Measurements from ENCODE around the gene GPRIN1. TPM values are rescaled to one million over a fixed set of nuclear protein-coding genes. Genes with fewer than 3 reads are reported as not detected.
A peak's percentile ranks its signal among the peaks of the same experiment; 100 is the strongest.

The GPRIN1 gene
- total and polyA plus RNA-seq, 8 donors, result 0.23 to 3.2 (median 0.58) TPM

GRCh38 chr5:176647030-176647842, 37.3 kb upstream of the GPRIN1 start, which contains the start of gene TSPAN17:
TSPAN17 (plus strand) TSS chr5:176647484; CDS start chr5:176647616, 132 bp downstream.
- H3K4me3 ChIP-seq, result peak within 1 kb of the TSS; percentile 55 to 74 (median 56)
- TF ChIP-seq, protein P1, sequence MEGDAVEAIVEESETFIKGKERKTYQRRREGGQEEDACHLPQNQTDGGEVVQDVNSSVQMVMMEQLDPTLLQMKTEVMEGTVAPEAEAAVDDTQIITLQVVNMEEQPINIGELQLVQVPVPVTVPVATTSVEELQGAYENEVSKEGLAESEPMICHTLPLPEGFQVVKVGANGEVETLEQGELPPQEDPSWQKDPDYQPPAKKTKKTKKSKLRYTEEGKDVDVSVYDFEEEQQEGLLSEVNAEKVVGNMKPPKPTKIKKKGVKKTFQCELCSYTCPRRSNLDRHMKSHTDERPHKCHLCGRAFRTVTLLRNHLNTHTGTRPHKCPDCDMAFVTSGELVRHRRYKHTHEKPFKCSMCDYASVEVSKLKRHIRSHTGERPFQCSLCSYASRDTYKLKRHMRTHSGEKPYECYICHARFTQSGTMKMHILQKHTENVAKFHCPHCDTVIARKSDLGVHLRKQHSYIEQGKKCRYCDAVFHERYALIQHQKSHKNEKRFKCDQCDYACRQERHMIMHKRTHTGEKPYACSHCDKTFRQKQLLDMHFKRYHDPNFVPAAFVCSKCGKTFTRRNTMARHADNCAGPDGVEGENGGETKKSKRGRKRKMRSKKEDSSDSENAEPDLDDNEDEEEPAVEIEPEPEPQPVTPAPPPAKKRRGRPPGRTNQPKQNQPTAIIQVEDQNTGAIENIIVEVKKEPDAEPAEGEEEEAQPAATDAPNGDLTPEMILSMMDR (IDR thresholded peaks at IDR 0.05), result no peak
- no peaks in the 10 kb centered on the region for H3K27me3 ChIP-seq
- no peaks in the 10 kb centered on the region for H3K9me3 ChIP-seq
- DNase-seq (peak; percentile 100), FAIRE-seq (peak; percentile 84), ATAC-seq (peak; percentile 95 to 98 (median 96))
- peaks cover 0 to 6% (median 3%) of the 10 kb centered on the region in 3 donors for H3K4me1 ChIP-seq
- H3K36me3 ChIP-seq, result no peaks in the 10 kb centered on the region
- peak within 1 kb of the TSS; percentile 42 to 60 (median 54) for H3K27ac ChIP-seq
- 0% methylated on average over 51 to 63 of the region's 63 CpGs for WGBS, 2 donors
- intact Hi-C loops (cut with DNase I), result no loop called here

- Histone ChIP-seq H3K27ac (peak overlapping the region; percentile 23 to 50 (median 38)), H3K36me3 (no peaks in the 10 kb centered on the region), H3K4me3 (peak overlapping the region in 3 of 4 donors; percentile 11 to 74 (median 56)), H3K27me3 (no peaks in the 10 kb centered on the region), H3K9me3 (no peaks in the 10 kb centered on the region), H3K4me1 (peaks cover 0 to 6% (median 3%) of the 10 kb centered on the region in 3 donors)
- TF ChIP-seq, protein P1 (IDR thresholded peaks at IDR 0.05), result no peak
- DNase-seq (no peak), ATAC-seq (peak in 1 of 4 donors; percentile 12), FAIRE-seq (no peak)
- 28 to 36% methylated on average over 11 of the region's 11 CpGs for WGBS, 2 donors
- intact Hi-C loops (cut with DNase I), result no loop called here
Observed at GRCh38 chr5:176646707-176647029, 36.7 kb upstream of the GPRIN1 start.

DNA sequence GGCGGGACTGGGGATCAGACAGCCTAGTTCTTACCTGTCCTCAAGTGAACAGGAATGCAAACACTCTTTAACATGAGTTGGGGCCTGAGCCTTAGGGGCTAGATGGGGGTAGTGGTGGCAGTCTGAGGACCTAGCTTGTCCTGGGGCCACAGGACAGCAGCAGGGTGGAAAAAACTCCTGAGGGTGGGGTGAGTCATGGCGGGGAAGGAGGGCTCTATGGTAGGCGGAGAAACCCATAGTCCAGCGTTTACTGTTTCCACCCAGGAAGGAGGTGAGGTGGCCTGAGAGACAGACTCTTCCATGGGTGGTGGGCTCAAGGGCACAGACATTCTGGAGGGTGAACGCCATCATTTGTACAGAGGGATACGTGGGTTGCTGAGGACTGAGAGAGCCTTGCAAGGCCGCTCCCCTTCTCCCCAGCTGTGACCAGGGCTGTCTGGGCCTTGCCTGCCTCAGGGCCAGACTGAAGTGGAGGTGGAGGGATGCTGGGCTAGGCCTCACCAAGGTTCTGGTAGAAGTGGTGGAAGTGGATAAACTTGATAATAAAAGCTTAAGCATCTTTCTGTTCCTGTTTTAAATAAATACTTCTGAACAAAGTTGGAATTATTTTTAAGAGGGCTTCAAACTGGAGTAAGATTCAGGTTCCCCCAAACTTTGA, 36.2 kb upstream of the GPRIN1 start:
- 94 to 97% methylated on average over 7 of the region's 7 CpGs for WGBS, 2 donors
- no peaks in the 10 kb centered on the region for H3K27me3 ChIP-seq
- peak overlapping the region in 1 of 4 donors; percentile 74 for H3K4me3 ChIP-seq
- FAIRE-seq, result no peak
- H3K27ac ChIP-seq, result peak overlapping the region in 2 of 4 donors; percentile 23 to 50
- peaks cover 0 to 6% (median 3%) of the 10 kb centered on the region in 3 donors for H3K4me1 ChIP-seq
- TF ChIP-seq, protein P1 (IDR thresholded peaks at IDR 0.05), result no peak
- intact Hi-C loops (cut with DNase I), result no loop called here
- no peak for ATAC-seq
- no peaks in the 10 kb centered on the region for H3K9me3 ChIP-seq
- no peaks in the 10 kb centered on the region for H3K36me3 ChIP-seq
- DNase-seq, result peak in 1 of 6 donors; percentile 55

DNA sequence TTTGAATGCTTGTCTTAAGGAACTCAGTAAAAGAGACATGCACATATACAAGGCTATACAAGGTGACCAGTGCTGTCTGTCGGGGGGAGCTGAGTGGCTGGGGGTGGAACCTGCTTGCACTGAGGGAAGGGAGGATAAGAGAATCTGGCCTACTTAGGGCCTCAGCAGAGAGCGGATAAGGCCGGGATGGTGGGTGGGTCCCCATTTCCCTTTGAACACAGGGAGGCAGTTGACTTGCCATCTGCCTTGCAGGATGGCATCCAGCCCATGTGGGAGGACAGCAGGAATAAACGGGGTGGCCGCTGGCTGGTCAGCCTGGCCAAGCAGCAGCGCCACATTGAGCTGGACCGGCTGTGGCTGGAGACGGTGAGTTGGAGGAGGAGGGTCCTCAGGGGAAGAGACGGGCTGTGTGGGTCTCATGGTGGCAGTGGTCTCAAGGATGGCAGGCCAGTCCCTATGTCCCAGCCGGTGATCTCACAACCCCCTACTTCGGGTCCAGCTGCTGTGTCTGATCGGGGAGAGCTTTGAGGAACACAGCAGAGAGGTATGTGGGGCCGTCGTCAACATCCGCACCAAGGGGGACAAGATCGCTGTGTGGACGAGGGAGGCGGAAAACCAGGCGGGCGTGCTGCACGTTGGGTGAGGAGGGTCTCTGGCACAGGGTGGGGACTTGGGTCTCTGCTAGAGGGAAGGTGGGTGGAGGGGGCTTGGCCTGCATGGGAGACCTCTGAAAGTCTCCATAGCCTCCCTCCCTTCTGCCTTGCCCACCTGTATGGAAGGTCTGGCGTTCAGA, 35.1 kb upstream of the GPRIN1 start:
- Histone ChIP-seq H3K4me1 (peaks cover 0 to 6% (median 3%) of the 10 kb centered on the region in 3 donors), H3K27ac (no peak overlapping the region), H3K9me3 (no peaks in the 10 kb centered on the region), H3K27me3 (no peaks in the 10 kb centered on the region), H3K36me3 (no peaks in the 10 kb centered on the region), H3K4me3 (no peak overlapping the region)
- FAIRE-seq (no peak), ATAC-seq (no peak), DNase-seq (peak in 1 of 6 donors; percentile 74)
- WGBS, 2 donors, result 87 to 89% methylated on average over 22 of the region's 22 CpGs
- TF ChIP-seq, protein P1 (IDR thresholded peaks at IDR 0.05), result no peak
- intact Hi-C loops (cut with DNase I), result no loop called here
